ENCODE results near the gene NPR2.

Gene NPR2

DNA sequence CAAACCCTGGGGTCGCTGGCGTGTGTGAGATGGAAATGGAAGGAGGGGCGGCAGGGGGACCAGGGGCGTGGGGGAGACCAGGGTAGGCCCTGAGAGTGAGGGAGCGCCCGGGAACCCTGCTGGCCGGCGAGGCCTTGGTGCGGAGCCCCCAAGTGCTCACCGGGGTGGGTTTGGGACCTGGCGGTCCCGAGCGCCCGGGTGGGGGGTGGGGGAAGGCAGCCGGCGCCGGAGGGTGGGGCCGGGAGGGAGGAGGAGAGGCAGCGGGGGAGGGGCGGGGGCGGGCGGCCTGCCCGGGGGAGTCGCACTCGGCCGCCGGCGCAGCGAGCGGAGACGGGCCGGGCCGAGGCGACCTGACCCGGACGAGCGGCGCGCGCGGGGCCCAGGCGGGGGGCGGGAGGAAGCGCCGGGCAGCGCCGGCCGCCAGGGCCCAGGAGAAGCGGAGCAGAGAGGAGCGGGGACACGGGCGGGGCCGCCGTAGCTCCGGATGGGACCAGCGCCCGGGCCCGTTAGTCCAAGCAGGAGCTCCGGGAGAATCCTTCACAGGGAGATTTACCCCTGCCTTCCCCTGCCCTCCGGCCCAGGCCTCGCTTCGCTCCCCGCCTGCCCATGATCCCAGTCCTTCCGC, at the start of gene NPR2:
TSS of gene NPR2 (plus strand) at position 295 of the 625 bp plus-strand sequence. CDS start 818 bp downstream, outside the sequence.
- DNase-seq: peak in 2 of 3 donors; percentile 39 to 53

DNA sequence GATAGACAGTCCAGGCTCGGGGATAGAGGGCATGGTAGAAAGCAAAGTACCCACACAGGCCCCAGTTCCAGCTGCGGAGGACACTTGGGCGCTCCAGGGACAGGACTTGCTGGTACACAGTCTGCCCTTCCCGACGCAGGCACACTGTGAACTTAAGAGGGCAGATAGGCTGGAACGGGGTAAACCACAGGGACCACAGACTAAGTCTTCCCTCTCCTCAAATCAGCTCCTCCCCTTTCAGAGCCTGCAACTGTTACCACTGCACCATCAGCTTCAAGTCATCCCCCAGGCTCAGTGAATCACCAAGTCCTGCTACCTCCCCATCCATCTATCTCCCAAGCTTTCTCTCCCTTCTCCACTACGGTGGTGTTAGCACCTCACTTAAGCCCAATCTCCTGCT, 49.7 kb upstream of the NPR2 start:
- DNase-seq: no peak

GRCh38 chr9:35743452-35743851, 47.9 kb upstream of the NPR2 start:
- DNase-seq: peak in 2 of 3 donors; percentile 18 to 26

GRCh38 chr9:35743880-35744518, 47.4 kb upstream of the NPR2 start:
- DNase-seq: no peak

- no peak for DNase-seq
These were observed 45.8 kb upstream of the NPR2 start for GRCh38 chr9:35745569-35745968.

DNA sequence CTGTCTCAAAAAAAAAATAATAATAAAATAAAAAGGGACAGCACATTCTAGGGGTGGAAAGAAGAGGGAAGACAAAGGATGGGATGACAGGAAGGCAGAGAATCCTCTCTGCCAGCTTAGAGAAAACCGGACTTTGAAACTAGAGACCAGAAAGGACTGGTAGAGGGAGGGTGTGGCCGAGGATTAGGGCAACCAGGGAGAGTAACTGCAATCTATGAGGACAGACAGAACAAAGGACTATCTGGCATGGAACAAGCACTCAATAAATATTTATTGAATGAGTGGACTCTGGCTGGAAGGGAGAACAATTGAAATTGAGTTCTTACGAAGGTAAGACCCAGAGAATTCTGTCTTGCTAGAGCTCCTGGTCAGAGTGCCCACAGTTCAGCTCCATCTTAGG, 44.8 kb upstream of the NPR2 start:
- no peak for DNase-seq

DNA sequence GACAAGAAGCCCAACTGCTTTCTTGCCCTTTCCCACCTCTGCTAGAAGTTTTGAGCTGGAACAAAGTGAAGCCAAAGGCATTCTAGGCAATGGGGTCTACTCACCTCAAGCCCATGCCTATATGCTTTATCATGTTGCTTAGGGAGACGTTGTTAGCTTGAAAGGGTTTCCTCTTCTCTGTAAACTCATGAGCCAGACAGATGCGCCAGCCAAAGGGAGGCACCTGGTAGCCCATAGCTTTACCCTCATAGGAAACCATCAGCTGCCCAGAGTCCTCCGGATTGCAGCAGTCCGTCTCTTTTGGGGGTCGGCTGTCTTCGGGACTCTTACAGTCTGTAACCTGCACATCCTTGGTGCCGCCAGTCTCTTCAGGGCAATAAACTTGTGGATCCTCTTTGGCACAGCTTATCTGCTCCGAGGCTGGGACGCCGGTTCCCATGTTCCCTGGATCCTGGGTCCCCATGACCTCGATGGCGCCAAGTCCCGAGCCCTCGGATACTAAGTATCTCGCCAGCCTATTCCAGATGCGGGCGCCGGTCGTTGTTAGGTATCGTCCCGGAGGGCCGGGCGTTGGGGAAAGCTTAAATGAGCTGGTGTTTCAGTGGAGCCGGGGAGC, 43.0 kb upstream of the NPR2 start:
- DNase-seq: no peak

DNA sequence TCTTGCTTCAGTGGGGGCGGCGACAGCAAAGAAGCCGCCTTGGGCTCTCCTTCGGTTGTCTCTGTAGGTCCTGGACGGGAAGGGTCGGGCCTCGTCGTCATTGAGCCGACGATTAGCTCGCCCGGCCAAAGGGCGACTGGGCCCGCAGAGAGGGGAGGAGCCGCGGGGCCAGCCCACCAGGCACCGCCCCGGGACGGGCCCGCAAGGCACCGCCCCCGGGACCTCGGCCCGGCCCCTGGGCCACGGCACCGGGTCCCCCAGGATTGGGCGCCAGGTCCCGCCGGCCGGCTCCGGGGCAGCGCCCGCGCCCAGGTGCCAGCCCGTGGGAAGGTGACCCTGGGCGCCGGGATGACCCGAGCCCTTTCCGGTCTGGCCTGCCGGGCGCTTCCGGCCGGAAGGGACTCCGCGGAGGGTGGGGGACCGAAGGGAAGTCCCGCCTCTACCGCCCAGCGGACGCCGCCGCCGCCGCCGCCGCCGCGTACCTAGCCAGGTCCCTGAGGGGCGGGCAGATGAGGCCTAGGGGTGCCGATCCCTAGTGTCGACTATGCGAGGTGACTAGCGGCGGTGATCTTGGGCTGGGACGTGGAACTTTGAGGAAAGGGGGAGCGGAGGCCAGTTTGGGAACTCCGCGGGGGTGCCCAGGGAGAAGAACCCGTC, 42.4 kb upstream of the NPR2 start, which contains the start of the genes GBA2 and RGP1:
TSS of gene GBA2 (minus strand) at position 371 of the 657 bp plus-strand sequence. CDS start 524 bp downstream, outside the sequence.
TSS of gene RGP1 (plus strand) at position 430 of the 657 bp plus-strand sequence. CDS start 469 bp downstream, outside the sequence.
- DNase-seq: peak; percentile 82 to 93 (median 88)

- peak in 2 of 3 donors; percentile 52 to 53 for DNase-seq
These were observed 41.7 kb upstream of the NPR2 start for GRCh38 chr9:35749515-35750255.

DNA sequence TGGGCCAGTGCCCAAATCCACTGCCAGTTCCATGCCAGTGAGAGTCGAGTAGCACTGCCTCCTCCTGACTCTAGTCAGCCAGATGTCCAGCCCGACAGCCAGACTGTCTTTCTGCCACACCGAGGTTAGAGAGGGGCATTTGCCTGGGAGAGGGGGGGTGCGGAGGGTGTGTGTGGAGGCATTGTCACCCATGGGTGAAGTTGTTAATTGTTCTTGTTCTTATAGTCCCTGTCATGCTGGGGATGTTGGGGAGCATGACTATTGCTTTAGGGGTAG, 41.2 kb upstream of the NPR2 start:
- DNase-seq: no peak

DNA sequence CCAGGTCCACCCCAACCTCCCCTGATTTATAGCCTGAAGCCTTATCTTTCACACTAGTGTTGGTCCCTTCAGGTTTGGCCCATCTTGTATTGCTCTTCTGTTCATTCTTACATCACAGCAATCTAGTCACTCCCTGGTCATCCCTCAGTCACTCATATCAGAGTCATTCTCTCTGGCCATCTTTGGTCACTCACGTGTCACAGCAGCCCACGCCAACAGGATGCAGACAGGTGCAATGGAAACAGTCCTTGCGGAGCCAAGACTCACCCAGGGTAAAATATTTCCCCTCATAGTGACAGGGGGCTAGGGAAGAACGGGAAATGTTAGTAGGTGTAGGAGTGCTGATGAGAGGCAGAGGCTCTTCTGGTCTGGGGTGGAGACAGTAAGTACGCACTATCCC, 37.9 kb upstream of the NPR2 start:
- no peak for DNase-seq

DNA sequence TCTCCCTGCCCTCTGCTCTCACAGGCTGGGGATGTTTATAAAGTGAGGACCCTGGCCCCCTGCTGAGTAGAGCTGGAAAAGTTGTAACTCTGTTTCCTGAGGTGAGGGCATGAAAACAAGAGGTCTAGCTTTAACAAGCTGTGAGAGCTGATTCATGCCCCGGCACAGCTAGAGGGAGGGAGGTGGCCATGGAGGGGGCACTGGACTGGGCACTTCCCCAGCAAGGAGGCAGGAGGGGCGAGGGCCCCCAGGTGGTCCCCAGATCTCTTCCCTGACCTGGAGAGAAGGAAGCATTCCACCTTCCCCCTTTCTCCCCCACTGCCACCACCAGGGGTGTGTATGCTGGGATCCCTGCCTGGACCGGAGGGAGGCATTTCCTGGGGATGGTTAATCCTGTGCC, 37.1 kb upstream of the NPR2 start, which contains the start of gene MSMP:
TSS of gene MSMP (minus strand) at position 13 of the 400 bp plus-strand sequence. CDS start 147 bp downstream, outside the sequence.
- DNase-seq: no peak

- DNase-seq: no peak
These were observed 36.3 kb upstream of the NPR2 start for GRCh38 chr9:35755071-35755470.

DNA sequence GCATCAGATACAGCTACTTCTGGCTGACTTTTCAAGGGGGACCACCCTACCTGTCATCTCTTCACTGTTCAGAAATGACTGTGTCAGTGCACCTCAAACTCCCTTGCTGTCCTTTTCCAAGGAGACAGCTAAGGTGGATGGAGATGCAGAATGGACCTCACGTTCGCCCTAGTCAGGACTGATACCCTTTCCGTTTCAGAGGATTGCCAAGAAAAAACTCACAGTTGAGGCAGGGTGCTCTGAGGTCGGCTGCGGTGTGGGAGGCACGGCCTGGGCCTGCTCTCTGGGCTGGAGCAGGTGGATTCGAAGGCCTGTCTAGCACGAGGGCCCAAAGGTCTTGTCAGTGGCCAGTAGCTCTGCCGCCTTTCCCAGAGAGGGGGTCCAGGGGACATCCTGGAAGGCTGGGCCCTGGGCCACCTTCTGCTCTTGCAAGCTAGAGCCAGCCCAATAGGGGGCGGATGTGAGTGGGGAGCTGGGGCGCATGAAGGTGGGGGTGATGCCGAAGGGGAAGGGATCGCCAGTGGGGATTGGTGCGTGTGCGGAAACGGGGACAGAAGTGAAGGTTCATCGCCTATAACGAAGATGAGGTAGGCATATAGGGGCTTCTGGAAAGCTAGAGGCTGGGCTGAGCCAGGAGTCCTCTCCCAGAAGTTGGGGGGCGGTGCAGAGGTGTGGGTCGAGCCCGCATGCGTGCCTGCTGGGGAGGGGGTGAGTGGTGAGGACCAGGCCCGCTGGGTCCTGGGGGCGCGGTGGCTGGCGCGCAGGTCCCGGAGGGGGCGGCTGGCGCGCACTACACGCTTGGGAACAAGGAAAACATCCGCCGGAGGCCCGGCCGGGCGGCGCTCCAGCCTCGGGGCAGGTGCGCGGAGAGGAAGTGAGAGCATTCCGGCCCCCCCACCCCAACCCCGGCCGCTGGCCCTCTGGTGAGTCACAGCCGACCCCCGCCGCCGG, 34.8 kb upstream of the NPR2 start:
- DNase-seq: peak in 1 of 3 donors; percentile 66

- DNase-seq: peak in 1 of 3 donors; percentile 21
These were observed 34.0 kb upstream of the NPR2 start for GRCh38 chr9:35757226-35757891.

GRCh38 chr9:35757892-35758275, 33.5 kb upstream of the NPR2 start:
- DNase-seq: no peak

DNA sequence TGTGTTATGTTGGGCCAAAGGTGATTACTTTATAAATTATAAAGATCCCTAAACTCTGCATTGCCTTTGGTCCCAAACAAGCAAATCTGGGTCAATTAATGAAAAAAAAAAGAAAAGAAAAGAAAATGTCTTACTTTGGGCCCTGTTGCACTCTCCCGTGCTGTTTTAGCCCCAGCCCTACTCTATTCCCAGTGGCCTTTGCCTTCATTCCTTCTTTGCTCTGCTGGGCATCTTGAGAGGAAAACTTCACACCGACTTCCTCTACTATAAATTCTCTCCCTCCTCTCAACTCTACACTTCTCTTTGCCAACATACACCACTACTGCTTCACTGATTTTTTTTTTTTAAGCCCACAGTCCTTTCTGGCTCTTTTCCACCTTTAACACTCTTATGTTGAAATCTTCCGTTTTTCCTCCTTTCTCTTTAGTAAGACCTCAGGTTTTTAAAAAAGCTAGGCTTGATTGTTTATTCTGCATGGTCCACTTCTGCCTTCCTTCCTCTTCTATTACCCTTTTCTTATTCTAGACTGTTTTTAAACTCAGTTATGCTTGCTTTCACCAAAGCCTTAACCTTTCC, 32.8 kb upstream of the NPR2 start:
- DNase-seq: no peak

DNA sequence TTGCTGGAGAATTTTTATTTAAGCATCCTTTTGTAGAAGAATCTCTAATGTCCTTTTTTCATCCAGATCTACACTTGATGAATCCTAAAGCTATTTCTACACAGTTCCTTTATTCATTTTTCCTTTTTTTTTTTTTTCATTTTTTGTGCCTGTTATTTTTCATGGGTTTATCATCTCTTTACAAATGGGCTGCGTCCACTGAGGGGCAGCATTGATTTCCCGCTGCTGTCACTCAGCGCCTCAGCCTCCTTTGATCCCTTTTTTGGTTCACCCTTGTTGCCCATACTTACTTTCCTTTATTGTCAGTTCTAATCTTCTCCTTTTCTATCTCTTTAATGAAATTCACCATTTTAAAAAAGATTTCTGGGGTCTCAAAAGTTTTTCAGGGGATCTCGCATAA, 31.6 kb upstream of the NPR2 start:
- no peak for DNase-seq

DNA sequence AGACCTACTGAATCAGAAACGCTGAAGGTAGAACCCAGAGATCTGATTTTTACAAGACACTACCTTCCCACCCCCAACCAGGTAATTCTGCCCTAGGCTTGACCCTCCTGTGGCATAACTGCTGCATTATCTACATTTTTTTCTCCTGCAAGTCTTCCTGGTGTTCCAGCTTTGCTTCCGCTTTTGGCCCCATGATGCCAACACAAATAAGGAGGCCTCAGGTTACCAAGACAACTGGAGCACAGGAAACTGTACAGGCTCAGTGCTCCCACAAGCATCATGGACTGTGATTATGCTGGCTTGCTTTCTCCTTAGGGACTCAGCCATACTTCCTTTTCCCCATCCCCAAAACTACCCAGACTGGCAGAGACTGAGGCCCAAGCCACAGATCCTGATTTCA, 30.7 kb upstream of the NPR2 start:
- DNase-seq: peak in 1 of 3 donors; percentile 25

- DNase-seq: no peak
These were observed 28.2 kb upstream of the NPR2 start for GRCh38 chr9:35763181-35763580.

DNA sequence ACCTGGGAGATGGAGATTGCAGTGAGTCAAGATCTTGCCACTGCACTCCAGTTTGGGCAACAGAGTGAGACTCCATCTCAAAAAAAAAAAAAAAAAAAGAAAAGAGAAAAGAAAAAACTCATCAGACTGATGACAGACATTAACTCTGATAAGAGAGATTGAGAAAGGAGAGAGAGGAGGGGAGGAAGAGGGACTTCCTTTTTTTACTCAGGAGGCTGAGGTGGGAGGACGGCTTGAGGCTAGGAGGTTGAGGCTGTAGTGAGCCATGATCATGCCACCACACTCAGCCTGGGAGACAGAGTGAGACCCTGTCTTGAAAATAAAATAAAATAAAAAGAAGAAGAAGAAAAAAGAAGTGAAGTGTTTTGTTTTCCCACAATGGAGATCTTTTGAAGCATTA, 27.6 kb upstream of the NPR2 start:
- DNase-seq: no peak
